NOMO-1 treated with DMSO at 0.1 percent for 48 hours (cell line): Measurements from ENCODE around the gene DOK7.

Source experiments
- DNase-seq: peaks from one replicate; lab custom pipeline; 2025; ENCODE audit not compliant: unreplicated experiment; lab: John Stamatoyannopoulos, UW

DOK7 gene

GRCh38 chr4:3518941-3519340 lies 55.8 kb downstream of the DOK7 start:
- DNase-seq: no peak

GRCh38 chr4:3519468-3520264 lies 56.6 kb downstream of the DOK7 start:
- DNase-seq: no peak

- DNase-seq: no peak
Observed at GRCh38 chr4:3520276-3520675, 57.2 kb downstream of the DOK7 start.

GRCh38 chr4:3520796-3521600 lies 57.9 kb downstream of the DOK7 start:
- DNase-seq: no peak

GRCh38 chr4:3521621-3522325 lies 58.7 kb downstream of the DOK7 start:
- DNase-seq: no peak

GRCh38 chr4:3522326-3522640 lies 59.2 kb downstream of the DOK7 start:
- no peak for DNase-seq

GRCh38 chr4:3522651-3523050 lies 59.5 kb downstream of the DOK7 start:
- no peak for DNase-seq

- DNase-seq: no peak
Observed at GRCh38 chr4:3523146-3523627, 60.1 kb downstream of the DOK7 start.

GRCh38 chr4:3523628-3524221 lies 60.6 kb downstream of the DOK7 start:
- no peak for DNase-seq

GRCh38 chr4:3524349-3524748 lies 61.2 kb downstream of the DOK7 start:
- DNase-seq: no peak

- DNase-seq: no peak
Observed at GRCh38 chr4:3524920-3525319, 61.8 kb downstream of the DOK7 start.

- DNase-seq: no peak
Observed at GRCh38 chr4:3525532-3526430, 62.7 kb downstream of the DOK7 start.

- no peak for DNase-seq
Observed at GRCh38 chr4:3526456-3526855, 63.4 kb downstream of the DOK7 start.

- no peak for DNase-seq
Observed at GRCh38 chr4:3527101-3527913, 64.2 kb downstream of the DOK7 start.

- DNase-seq: no peak
Observed at GRCh38 chr4:3527914-3528876, 65.1 kb downstream of the DOK7 start.

GRCh38 chr4:3529363-3529762 lies 66.3 kb downstream of the DOK7 start:
- peak; percentile 93 for DNase-seq

- DNase-seq: no peak
Observed at GRCh38 chr4:3530051-3530450, 66.9 kb downstream of the DOK7 start.

- DNase-seq: no peak
Observed at GRCh38 chr4:3530663-3531254, 67.7 kb downstream of the DOK7 start.
